Measurements from ENCODE around the gene KCNT2. TPM values are rescaled to one million over a fixed set of nuclear protein-coding genes. Genes with fewer than 3 reads are reported as not detected.

The KCNT2 gene
- total RNA-seq, 1 experiment from 2014 or later = not detected

GRCh38 chr1:196440711-196441110 is 167.5 kb downstream of the KCNT2 start:
- POLR2A ChIA-PET = no interaction called here
- no TSS peak for BruUV-seq (replicated peaks)

More at GRCh38 chr1:196440711-196441110, 167.5 kb downstream of the KCNT2 start:
- H3K9me3 ChIP-seq (ENCODE audit: control insufficient read depth in 1 of 2, insufficient read depth in 1 of 2, low read depth in 1 of 2, low read length in 2 of 2) = no peaks in the 10 kb centered on the region
- ATAC-seq = no peak
- H3K4me1 ChIP-seq (ENCODE audit: control insufficient read depth in 1 of 2, insufficient read depth in 2 of 2, low read length in 2 of 2) = no peaks in the 10 kb centered on the region
- RAD21 ChIA-PET (ENCODE audit: low non-redundant PET in 1 of 2, low total read pairs in 2 of 2, uncharacterized antibody in 2 of 2, unreplicated experiment in 2 of 2) = no interaction called here
- no peak overlapping the region for H3K9ac ChIP-seq (ENCODE audit: low read length)
- no peaks in the 10 kb centered on the region for H3K27me3 ChIP-seq (ENCODE audit: insufficient read depth, low read length)
- no peak overlapping the region for H3K4me2 ChIP-seq (ENCODE audit: low read length)
- H4K20me1 ChIP-seq (ENCODE audit: insufficient read depth) = no peaks in the 10 kb centered on the region
- no peak for DNase-seq (ENCODE audit: low read depth, low spot score)
- H3K36me3 ChIP-seq (ENCODE audit: control insufficient read depth in 1 of 2, insufficient read depth in 2 of 2, low read length in 2 of 2) = no peaks in the 10 kb centered on the region
- H3K9me2 ChIP-seq (ENCODE audit: insufficient read depth) = no peaks in the 10 kb centered on the region
- CTCF ChIA-PET = no interaction called here
- no peak overlapping the region for H2AFZ ChIP-seq (ENCODE audit: low read depth, low read length, poor library complexity, severe bottlenecking)
- no peak overlapping the region for H3K27ac ChIP-seq (ENCODE audit: low read depth, low read length)
- no peak overlapping the region for H3K4me3 ChIP-seq (replicated peaks in 1 of 2; ENCODE audit: low read depth in 1 of 2, low read length in 2 of 2)
- H3K79me2 ChIP-seq (ENCODE audit: insufficient read depth, low read length) = no peaks in the 10 kb centered on the region
- intact Hi-C loops (cut with micrococcal nuclease) = no loop called here
- TF ChIP-seq REST (IDR thresholded peaks at IDR 0.05; ENCODE audit: low read depth) = no peak
- TF ChIP-seq SP1 (IDR thresholded peaks at IDR 0.05; ENCODE audit: low read depth) = no peak
- no peak for TF ChIP-seq POLR2A (IDR thresholded peaks at IDR 0.05; ENCODE audit: borderline replicate concordance, extremely low read depth, insufficient read depth, insufficient read length)
- TF ChIP-seq EGR1 (IDR thresholded peaks at IDR 0.05; ENCODE audit: low read depth) = no peak
- no peak for TF ChIP-seq FOSL1 (IDR thresholded peaks at IDR 0.05; ENCODE audit: low read depth)
- TF ChIP-seq CTCF (IDR thresholded peaks at IDR 0.05 in 2 of 3, conservative IDR thresholded peaks at IDR 0.05 in 1 of 3; ENCODE audit: borderline replicate concordance in 1 of 3, insufficient read depth in 1 of 3, low read depth in 2 of 3, low read length in 2 of 3) = no peak
- TF ChIP-seq ZFX (IDR thresholded peaks at IDR 0.05) = no peak
- no peak for TF ChIP-seq ZBTB33 (IDR thresholded peaks at IDR 0.05; ENCODE audit: extremely low read depth, insufficient replicate concordance, low read length)
- TF ChIP-seq ELF1 (IDR thresholded peaks at IDR 0.05; ENCODE audit: borderline replicate concordance, low read depth) = no peak
- TF ChIP-seq POLR2AphosphoS5 (IDR thresholded peaks at IDR 0.05; ENCODE audit: low read depth, low read length) = no peak
- TF ChIP-seq ATF3 (IDR thresholded peaks at IDR 0.05) = no peak
- TF ChIP-seq CEBPB (IDR thresholded peaks at IDR 0.05; ENCODE audit: low read depth) = no peak
- TF ChIP-seq TCF7L2 (IDR thresholded peaks at IDR 0.05; ENCODE audit: borderline replicate concordance, extremely low read depth, insufficient read depth, insufficient read length) = no peak
- no peak for TF ChIP-seq MAX (IDR thresholded peaks at IDR 0.05)
- TF ChIP-seq CBX3 (IDR thresholded peaks at IDR 0.05; ENCODE audit: low read depth) = no peak

Measured in HCT116 (cell line).